Activated CD4-positive, CD25-positive, alpha-beta regulatory T cell treated with anti-CD3 and anti-CD28 coated beads, Interleukin-2, amount 50 U/mL, for 16 hours (primary cell): ENCODE measurements around the gene GARNL3.

Experiments
- DNase-seq: peaks from one replicate; pipeline ENCODE4 v3.0.0-alpha.2; 2020; ENCODE audit warnings: low read depth, low spot score

GARNL3 gene

DNA sequence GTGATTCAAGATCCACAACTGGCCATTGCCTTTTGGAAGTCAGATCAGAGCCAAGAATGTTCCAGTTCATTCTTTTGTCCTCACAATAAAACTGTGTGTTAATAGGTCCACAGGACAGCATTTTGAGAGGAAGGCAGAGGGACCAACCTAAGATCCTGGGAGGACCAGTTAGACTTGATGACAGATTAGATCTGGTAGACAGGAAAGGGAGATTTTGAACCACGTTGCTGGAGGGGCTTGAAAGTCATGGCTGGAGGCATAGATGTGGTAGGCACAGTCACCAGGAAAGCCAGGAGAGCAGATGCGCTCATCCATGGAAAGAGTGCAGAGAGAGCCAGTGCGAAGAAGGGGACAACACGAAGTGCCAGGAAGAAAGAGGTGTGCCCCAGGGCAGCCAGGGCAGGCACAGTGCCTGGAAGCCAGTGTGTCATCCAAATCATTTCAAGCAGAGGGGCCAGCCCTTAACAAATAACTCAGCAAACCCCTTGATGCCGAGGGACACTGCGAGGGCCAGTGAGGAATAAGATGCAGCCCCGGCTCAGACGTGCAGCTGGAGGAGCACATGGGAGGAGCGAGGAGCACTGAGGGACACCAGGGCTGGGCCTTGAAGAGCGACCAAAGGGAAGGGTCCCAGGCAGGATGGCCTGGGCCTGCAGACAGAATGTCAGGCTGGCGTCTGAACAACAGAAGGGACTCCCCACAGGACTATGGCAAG, 119.6 kb downstream of the GARNL3 start:
- DNase-seq = no peak

GRCh38 chr9:127384901-127385300, 120.3 kb downstream of the GARNL3 start:
- DNase-seq = no peak

DNA sequence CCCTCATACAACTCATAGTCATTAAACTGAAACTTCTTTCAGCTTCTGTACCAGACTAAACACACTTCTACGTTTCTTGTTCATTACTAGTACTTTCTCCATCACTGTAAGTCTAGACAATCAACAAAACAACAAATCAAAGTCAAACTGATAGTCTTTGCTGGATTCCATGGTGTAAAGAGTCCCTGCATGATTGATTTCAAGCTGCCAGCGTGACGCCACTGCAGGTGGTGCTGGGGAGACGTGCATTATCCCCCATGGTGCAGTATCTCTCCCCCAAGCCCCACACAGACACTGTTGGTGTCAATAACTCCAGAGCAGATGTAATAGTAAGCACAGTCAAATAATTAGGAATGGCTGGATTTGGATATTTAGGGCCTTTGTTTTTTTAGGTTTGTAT, 121.7 kb downstream of the GARNL3 start:
- DNase-seq = no peak

- DNase-seq = no peak
Observed at GRCh38 chr9:127386981-127387380, 122.4 kb downstream of the GARNL3 start.

DNA sequence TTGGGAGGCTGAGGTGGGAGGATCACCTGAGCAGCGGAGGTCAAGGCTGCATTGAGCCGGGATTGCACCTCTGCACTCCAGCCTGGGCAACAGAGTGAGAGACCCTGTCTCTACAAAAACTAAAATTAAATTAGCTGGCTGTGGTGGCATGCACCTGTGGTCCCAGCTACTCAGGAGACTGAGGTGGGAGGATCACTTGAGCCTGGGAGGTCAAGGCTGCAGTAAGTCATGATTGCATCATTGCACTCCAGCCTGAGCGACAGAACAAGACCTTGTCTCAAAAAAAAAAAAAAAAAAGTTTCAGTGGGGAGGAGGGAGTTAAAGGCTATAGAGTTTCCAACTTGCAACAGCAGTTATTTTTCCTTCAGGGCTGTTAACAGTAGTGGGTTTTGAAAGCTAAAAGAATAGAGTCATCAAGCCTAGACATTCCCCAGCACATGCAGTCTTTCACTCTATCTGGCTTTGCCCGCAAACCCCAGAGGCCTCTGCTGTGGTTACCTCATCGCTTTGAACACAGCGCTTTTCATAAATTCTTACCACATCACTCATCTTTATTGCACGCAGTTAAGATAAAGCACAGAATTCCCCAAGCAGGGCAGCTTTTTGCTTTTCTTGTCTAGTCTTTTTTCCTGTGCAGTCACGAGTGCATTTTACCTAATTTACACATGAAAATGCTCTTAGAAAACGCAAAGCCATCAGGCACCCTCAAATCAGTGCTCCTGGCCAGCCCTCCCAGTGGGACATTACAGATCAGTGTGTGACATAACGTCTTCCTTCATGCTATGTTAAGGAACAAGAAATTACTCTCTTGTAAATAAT, 123.7 kb downstream of the GARNL3 start:
- peak; percentile 70 for DNase-seq

DNA sequence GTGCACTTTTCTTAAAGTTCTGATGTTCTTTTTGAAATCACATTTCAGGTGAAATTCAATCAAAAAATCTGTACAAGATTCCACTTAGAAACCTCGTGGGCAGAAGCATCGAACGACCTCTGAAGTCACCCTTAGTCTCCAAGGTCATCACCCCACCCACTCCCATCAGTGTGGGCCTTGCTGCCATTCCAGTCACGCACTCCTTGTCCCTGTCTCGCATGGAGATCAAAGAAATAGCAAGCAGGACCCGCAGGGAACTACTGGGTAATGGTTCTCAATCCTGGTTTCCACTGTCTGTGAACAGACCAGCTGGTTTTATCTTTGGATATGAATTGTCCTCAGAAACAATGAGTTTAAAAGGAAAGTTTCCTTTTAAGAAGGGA, 124.3 kb downstream of the GARNL3 start:
- DNase-seq = no peak

GRCh38 chr9:127389381-127390247, 125.0 kb downstream of the GARNL3 start:
- DNase-seq = no peak

DNA sequence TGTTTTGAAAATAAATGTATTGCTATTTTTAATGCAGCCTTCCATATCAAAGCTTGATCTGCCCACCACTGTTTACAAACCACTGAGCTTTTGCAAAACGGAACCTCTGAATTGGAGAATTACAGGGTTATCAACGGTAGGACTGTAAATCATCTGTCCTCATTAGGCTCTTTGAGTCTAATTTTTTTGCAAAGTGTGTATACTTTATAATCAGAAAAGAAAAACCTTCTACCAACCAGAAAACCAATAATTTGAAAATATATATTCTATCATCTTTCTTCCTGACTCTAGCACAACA, 125.6 kb downstream of the GARNL3 start:
- no peak for DNase-seq

- no peak for DNase-seq
Observed at GRCh38 chr9:127390563-127390962, 126.0 kb downstream of the GARNL3 start.

DNA sequence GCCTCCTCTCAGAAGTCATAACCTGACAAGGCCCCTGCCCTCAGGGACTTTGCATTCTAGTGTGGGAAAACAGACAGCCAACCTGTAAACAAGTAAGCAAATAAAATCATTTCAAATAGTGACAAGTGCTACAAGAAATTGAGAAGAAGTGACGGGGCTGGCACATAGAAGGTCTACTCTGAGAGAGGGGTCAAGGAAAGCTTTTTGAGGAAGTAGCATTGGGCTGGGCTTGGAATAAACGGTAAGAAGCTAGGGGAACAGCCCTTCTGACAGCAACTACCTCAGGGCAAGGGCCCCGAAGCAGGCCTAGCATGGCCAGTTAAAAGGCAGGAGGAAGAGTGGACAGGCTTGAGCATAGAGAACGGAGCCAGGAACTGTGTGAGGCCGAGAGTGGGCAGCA, 127.6 kb downstream of the GARNL3 start:
- DNase-seq = no peak

DNA sequence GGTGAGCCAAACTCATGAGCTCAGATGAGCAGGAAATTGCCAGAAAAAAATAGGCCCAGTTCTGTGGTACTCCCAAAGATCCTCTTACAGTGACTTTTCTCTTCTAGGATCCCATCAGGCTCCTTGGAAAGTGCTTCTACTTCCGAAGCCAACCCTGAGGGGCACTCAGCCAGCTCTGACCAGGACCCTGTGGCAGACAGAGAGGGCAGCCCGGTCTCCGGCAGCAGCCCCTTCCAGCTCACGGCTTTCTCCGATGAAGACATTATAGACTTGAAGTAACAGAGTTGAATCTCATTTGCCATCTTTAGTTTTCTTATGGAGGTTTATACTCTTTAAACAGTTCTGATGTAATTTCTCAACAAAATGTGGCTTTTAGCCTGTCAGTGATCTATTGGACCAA, 128.4 kb downstream of the GARNL3 start:
- no peak for DNase-seq

DNA sequence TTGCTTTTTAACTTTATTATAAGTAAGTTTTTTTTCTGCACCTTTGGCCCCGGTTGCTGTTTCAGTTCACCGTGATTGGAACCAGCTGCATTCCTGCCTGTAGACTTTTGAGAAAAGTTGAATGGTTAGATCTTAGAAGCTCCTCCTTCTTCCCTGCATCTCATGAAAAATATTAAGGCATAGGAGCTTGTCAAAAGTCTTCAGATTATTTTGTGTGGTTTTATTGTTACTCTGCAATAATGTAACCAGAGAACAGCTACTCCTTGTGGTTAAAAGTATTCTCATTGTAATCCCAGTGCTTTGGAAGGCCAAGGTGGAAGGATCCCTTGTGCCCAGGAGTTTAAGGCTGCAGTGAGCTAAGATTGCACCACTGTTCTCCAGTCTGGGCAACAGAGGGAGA, 129.1 kb downstream of the GARNL3 start:
- DNase-seq = no peak

DNA sequence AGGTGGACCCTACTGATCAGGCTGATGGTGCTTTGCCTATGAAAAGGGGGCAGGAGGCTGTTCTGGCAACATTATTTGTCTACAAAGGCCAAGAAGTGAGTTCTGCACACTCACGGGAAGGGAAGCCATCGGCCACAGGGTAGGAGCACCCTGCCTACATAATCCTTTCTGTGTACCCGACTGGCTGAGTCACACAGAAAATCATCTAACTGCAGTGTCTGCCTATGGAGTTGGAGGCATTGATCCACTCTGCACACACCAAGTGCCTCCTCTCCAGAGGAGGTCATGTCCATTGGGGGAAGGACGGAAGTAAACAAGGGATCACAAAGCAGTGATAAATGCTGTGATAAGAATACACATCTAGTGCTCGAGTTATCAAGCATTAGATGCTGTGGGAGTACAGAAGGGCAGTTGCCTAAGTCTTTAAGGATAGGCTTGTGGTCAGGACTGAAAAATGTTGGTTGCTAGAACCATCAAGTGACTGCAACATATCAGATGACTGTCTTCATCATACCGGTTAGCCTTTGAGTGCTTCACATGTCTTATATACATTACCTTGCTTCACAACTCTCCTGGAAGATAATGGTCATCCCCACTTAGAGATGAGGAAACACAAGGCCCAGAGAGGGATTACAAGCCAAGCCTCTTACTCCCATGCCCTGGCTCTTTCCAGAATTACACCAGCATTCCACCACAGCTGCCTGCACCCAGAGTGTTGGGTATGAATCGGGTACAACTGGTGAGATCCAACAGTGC, 131.1 kb downstream of the GARNL3 start:
- DNase-seq = no peak

DNA sequence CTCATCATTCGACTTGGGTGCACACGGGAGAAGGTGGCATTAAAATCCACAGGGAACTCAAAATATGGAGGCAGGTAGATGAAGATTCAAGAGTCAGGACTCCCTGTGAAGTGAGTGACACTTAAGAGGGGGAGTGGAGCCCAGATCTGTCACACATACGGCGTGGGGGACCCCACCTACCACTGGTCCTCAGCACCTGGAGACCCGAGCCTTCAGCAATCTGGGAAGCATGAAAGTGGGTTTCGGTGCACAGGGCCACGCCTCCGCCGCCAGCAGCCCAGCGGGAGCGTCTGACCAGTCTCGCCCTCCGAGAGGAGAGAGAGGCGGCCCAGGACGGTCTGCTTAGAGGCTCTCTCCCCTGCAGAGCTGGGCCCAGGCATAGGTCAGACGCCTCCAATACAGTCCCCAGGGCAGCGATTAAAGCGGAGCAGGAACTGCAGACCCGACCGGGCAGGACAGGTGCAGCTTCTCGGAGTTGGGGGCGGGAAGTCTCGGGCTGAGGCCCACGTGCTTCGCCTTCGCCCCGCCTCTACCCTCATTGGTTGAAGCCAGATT, 131.8 kb downstream of the GARNL3 start:
- no peak for DNase-seq

DNA sequence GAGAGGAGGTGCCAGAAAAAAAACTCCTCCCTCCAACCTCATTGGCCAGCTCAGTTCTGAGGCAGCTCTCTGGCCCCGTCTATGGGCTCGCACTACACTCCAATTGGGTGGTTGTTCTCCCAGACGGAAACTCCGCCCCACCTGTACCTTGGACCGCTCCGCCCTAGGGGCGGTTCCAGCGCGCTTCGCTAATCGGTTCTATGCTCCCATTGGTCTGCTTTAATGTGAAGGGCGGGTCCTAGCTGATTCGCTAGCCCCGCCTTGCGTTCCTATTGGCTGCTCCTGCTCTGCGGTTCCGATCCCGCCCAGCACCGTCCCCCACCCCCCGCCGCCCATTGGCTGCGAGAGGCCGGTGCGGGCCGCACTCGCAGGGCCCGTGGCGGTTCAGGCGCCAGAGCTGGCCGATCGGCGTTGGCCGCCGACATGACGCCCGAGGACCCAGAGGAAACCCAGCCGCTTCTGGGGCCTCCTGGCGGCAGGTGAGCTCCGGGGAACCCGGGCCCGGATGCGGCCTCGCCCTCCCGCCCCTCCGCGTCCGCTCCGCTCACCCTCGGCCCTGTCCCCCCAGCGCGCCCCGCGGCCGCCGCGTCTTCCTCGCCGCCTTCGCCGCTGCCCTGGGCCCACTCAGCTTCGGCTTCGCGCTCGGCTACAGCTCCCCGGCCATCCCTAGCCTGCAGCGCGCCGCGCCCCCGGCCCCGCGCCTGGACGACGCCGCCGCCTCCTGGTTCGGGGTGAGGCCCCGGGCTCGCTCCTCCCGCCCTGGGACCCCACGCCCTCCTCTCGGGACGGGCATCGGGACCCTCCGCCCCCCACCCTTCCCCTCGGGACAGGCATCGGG, 132.5 kb downstream of the GARNL3 start, which contains the start of gene SLC2A8:
TSS of gene SLC2A8 (plus strand) at position 362 of the 838 bp plus-strand sequence. CDS start at position 424, 62 bp downstream.
- DNase-seq = peak; percentile 89

DNA sequence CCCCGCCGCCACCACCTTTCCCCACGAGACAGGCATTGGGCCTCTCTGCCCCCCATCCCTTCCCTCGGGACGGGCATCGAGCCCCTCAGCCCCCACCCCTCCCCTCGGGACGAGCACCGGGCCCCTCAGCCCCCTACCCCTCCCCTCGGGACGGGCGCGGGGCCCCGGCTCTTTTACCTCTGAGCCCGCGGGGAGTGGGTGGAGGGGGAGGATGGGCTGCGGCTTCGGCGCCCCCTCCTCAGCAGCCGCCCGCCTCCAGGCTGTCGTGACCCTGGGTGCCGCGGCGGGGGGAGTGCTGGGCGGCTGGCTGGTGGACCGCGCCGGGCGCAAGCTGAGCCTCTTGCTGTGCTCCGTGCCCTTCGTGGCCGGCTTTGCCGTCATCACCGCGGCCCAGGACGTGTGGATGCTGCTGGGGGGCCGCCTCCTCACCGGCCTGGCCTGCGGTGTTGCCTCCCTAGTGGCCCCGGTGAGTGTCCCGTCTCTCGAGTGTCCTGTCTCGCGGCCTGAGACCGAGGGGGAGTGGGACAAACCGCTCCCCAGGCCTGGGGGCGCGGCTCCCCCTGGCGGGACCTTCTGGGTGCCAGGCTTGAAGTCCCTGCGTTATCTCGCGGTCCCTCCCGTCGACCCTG, 133.2 kb downstream of the GARNL3 start:
- no peak for DNase-seq

DNA sequence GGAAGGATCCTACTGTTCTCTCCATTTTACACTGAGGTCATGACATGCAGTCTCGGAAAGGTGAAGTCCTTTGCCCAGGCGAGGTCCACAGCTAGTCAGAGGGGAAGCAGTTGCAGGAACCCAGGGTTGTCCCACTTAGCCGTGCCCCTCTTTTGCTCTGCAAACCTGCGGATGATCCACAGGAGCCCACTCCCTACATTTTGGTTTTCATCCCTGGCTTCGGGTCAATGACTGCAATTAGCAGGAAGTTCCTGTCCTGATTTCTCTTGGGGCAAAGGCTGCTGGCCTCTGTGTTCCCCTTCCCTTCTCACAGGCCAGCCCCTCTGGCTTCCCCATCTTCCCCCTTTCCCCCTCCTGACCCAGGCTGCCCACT, 133.7 kb downstream of the GARNL3 start:
- DNase-seq = no peak

- DNase-seq = no peak
Observed at GRCh38 chr9:127398715-127399400, 134.3 kb downstream of the GARNL3 start.

- no peak for DNase-seq
Observed at GRCh38 chr9:127399736-127400269, 135.2 kb downstream of the GARNL3 start.
